Measurements from ENCODE around the gene MACROD2. TPM values are rescaled to one million over a fixed set of nuclear protein-coding genes. Genes with fewer than 3 reads are reported as not detected.

The MACROD2 gene
- total RNA-seq, 4 donors from 2014 or later: 10.0 to 24.0 (median 17.0) TPM

- DNase-seq (ENCODE audit: low spot score in 2 of 2): no peak
- no peak overlapping the region for H3K4me3 ChIP-seq (ENCODE audit: low read depth, poor library complexity, severe bottlenecking)
- 75 to 76% methylated on average over 3 of the region's 3 CpGs for WGBS, 2 donors
- TF ChIP-seq POLR2A (IDR thresholded peaks at IDR 0.05): no peak
- TF ChIP-seq, protein P1, sequence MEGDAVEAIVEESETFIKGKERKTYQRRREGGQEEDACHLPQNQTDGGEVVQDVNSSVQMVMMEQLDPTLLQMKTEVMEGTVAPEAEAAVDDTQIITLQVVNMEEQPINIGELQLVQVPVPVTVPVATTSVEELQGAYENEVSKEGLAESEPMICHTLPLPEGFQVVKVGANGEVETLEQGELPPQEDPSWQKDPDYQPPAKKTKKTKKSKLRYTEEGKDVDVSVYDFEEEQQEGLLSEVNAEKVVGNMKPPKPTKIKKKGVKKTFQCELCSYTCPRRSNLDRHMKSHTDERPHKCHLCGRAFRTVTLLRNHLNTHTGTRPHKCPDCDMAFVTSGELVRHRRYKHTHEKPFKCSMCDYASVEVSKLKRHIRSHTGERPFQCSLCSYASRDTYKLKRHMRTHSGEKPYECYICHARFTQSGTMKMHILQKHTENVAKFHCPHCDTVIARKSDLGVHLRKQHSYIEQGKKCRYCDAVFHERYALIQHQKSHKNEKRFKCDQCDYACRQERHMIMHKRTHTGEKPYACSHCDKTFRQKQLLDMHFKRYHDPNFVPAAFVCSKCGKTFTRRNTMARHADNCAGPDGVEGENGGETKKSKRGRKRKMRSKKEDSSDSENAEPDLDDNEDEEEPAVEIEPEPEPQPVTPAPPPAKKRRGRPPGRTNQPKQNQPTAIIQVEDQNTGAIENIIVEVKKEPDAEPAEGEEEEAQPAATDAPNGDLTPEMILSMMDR (IDR thresholded peaks at IDR 0.05): no peak
- intact Hi-C loops (cut with DNase I; ENCODE audit: low total_unique reads): no loop called here
Measured at GRCh38 chr20:14410869-14411555, 415.7 kb downstream of the MACROD2 start.

DNA sequence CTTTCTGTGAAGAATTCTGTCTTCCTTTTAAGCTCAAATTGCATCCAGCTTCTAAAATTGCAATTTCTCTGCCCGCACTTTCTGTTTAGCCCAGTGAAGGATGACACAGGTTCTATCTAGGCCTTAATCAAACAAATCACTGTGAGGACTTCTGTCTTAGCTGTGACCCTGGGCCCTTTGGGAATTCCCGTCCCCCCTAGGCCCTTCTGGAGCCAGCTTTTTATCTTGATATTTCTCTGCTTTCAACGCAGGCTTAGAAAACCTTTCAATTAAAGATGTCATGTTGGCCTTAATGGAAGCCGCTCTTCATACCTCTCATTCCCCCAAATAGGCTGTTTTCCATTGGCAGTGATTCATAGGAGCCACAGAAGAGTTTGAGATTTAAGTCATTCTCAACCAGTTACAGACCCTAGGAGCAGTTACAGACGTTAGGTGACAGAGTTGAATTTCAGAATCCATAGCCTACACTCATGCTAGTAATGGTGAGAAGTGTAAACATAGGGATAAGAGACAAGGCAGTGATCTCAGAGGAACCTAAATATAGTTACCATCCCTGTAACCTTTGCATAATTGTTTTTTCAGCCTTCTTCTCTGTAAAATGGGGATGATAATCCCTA lies 416.9 kb downstream of the MACROD2 start:
- no peak overlapping the region for H3K4me3 ChIP-seq (ENCODE audit: low read depth, poor library complexity, severe bottlenecking)
- no peak for TF ChIP-seq POLR2A (IDR thresholded peaks at IDR 0.05)
- TF ChIP-seq, protein P1 (IDR thresholded peaks at IDR 0.05): no peak
- intact Hi-C loops (cut with DNase I; ENCODE audit: low total_unique reads): no loop called here
- no peak for DNase-seq (ENCODE audit: low spot score in 2 of 2)
- 85 to 96% methylated on average over 5 of the region's 5 CpGs for WGBS, 2 donors

GRCh38 chr20:14413835-14414234 lies 418.5 kb downstream of the MACROD2 start:
- H3K4me3 ChIP-seq (ENCODE audit: low read depth, poor library complexity, severe bottlenecking): no peak overlapping the region
- intact Hi-C loops (cut with DNase I; ENCODE audit: low total_unique reads): no loop called here
- TF ChIP-seq, protein P1 (IDR thresholded peaks at IDR 0.05): no peak
- TF ChIP-seq POLR2A (IDR thresholded peaks at IDR 0.05): no peak
- DNase-seq (ENCODE audit: low spot score in 2 of 2): no peak
- WGBS, 2 donors: 85 to 87% methylated on average over 3 of the region's 3 CpGs

DNA sequence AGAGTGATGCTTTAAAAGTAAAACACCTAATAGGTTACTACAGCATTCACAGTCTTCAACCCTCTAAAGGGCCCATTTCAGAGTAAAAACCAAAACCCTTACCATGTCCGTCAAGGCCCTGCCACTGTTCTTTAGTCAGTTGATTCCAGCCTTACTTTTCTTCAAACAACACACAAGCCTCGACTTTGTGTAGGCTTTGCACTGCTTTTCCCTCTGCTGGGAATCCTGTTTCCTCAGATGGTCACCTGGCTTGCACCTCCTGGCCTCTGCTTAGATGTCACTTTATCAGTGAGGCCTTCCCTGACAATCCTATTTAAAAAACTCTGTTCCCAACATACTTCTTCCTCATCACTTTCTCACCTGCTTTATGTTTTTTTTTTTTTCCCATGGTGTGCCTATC lies 419.2 kb downstream of the MACROD2 start:
- no peak overlapping the region for H3K4me3 ChIP-seq (ENCODE audit: low read depth, poor library complexity, severe bottlenecking)
- WGBS, 2 donors: 88 to 90% methylated on average over 2 of the region's 2 CpGs
- TF ChIP-seq, protein P1 (IDR thresholded peaks at IDR 0.05): no peak
- TF ChIP-seq POLR2A (IDR thresholded peaks at IDR 0.05): no peak
- intact Hi-C loops (cut with DNase I; ENCODE audit: low total_unique reads): no loop called here
- no peak for DNase-seq (ENCODE audit: low spot score in 2 of 2)

GRCh38 chr20:14415467-14415866 lies 420.2 kb downstream of the MACROD2 start:
- WGBS, 2 donors: 55 to 63% methylated on average over 3 of the region's 3 CpGs
- TF ChIP-seq, protein P1 (IDR thresholded peaks at IDR 0.05): no peak
- TF ChIP-seq POLR2A (IDR thresholded peaks at IDR 0.05): no peak
- no peak overlapping the region for H3K4me3 ChIP-seq (ENCODE audit: low read depth, poor library complexity, severe bottlenecking)
- DNase-seq (ENCODE audit: low spot score in 2 of 2): no peak
- intact Hi-C loops (cut with DNase I; ENCODE audit: low total_unique reads): no loop called here
